ENCODE results near the gene NINJ2.

Gene NINJ2

DNA sequence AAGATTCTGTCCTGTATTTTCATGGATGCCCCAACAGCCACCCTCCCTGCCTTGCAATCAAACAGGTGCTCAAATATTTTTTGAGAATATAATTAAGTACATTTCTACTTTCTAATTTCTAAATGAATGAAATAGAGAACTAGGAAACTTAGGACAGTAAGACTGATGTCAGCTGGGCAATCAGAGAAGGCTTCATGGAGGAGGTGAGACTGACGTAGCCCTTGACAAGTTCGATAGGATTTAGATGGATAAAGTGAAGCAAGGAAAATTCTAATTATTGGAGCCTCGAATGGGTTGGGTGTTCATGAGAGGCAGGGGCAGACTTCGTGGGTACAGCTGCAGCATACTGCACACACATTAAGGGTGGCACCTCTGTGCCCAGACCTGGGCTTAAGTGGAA is 36.0 kb downstream of the NINJ2 start:
- TF ChIP-seq, protein P1, sequence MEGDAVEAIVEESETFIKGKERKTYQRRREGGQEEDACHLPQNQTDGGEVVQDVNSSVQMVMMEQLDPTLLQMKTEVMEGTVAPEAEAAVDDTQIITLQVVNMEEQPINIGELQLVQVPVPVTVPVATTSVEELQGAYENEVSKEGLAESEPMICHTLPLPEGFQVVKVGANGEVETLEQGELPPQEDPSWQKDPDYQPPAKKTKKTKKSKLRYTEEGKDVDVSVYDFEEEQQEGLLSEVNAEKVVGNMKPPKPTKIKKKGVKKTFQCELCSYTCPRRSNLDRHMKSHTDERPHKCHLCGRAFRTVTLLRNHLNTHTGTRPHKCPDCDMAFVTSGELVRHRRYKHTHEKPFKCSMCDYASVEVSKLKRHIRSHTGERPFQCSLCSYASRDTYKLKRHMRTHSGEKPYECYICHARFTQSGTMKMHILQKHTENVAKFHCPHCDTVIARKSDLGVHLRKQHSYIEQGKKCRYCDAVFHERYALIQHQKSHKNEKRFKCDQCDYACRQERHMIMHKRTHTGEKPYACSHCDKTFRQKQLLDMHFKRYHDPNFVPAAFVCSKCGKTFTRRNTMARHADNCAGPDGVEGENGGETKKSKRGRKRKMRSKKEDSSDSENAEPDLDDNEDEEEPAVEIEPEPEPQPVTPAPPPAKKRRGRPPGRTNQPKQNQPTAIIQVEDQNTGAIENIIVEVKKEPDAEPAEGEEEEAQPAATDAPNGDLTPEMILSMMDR (IDR thresholded peaks at IDR 0.05; ENCODE audit: low read depth, low read length), result no peak
- DNase-seq (ENCODE audit: extremely low read depth, low read depth), result no peak

DNA sequence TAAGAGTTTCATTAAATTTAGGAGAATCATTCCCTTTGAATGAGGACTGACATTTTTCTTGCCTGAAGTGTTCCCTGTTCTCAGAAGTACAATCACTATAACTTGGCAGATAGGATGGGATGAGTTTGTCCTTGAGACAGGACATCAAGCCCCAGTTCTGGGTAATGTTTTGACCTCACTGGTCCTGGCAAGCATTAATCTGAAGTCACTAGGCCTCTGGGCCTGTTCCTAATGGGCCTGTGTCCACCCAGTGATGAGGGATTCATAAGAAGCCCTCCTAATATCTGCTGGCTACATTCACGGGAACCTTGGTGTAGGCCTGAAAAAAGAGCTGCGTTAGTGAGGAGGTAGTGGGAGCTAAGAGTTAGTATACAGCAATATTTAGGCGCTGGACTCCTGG is 37.2 kb downstream of the NINJ2 start:
- DNase-seq (ENCODE audit: extremely low read depth, low read depth), result no peak
- TF ChIP-seq, protein P1 (IDR thresholded peaks at IDR 0.05; ENCODE audit: low read depth, low read length), result no peak

DNA sequence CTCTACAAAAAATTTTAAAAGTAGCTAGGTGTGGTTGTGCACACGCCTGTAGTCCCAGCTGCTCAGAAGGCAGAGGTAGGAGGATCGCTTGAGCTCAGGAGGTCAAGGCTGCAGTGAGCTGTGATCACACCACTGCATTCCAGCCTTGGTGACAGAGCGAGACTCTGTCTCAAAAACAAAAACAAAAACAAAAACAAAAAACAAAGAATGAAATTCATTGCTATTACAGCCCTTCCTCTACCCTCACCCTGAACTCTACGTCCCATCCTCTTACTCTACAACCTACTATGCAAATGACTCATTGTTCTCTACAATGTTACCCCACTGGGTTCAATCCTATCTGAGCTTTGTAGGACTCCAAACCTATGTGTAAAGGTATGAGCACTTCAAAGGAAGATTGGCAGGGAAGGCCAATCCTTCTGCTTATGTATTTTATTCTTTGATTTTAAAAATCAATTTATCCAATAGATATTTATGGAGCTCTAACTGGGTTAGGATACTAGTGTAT is 39.3 kb downstream of the NINJ2 start:
- TF ChIP-seq, protein P1 (IDR thresholded peaks at IDR 0.05; ENCODE audit: low read depth, low read length), result no peak
- DNase-seq (ENCODE audit: extremely low read depth, low read depth), result no peak

DNA sequence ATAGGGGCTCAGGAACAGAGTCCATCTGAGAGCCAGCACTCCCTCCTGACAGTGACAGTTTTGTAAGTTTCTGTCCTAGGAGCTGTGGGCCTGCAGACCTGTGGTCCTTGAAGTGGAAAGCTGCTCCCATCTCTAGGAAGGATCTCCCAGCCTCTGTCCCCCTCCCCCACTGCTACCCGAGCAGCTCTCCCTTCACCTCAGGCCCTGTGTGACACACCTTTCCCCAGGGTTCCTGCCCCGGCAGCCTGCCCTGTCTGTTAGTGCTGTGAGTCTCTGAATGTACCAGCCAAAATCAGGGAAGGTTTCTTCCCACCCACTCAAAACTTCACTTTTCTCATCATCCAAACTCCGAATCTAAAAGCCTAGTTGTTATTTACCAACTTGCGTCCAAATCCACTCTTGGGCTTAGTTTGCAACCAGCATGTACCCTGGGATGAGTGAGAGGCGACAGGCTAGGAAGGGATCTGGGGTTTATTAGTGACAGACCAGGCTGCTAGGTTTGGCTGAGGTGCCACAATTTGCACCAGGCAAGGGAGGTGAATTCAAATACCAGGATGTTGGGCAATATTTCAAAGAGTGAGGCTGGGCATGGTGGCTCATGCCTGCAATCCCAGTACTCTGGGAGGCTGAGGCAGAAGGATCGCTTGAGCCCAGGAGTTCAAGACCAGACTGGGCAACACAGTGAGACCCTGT is 39.9 kb downstream of the NINJ2 start:
- TF ChIP-seq, protein P1 (IDR thresholded peaks at IDR 0.05; ENCODE audit: low read depth, low read length), result no peak

DNA sequence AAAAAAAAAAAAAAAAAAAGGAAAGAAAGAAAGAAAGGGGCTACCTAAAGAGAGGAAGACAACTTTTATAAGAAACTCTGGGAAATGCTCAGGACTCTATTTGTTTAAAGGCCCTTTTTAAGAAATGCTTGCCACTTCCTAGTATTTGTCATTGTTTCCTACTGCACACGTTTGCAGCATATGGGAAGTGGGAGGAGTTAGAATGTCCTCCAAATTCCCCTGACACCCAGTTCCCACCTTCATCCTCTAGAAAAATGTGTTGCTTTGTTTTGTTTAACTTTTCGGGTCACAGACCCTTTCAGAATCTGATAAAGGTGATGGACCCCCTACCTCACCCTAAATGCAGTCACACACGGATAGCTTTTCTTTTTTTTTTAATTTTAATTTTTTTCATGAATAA is 40.8 kb downstream of the NINJ2 start:
- DNase-seq (ENCODE audit: extremely low read depth, low read depth), result no peak
- TF ChIP-seq, protein P1 (IDR thresholded peaks at IDR 0.05; ENCODE audit: low read depth, low read length), result no peak

More for the DNA sequence above, 39.9 kb downstream of the NINJ2 start:
- no peak for DNase-seq (ENCODE audit: extremely low read depth, low read depth)

DNA sequence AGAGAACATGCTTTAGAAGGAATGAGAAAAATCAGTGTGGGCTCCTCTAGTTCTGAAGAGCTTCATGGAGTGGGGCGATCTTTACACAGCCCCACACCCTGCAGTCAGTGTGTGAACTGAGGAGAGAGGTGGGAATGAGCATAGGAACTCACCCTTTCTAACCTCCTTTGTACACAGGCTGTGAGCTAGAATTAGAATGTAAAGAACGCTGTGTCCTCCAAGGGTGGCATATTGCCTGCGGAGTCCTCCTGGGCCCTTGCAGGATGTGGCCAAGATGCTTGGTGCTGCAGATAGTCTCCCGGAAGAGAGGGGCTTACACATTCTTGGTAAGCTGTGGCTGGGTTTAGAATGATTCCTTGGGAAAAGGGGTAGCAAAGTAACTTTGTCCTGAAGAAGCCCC is 43.9 kb downstream of the NINJ2 start:
- DNase-seq (ENCODE audit: extremely low read depth, low read depth), result no peak
- TF ChIP-seq, protein P1 (IDR thresholded peaks at IDR 0.05; ENCODE audit: low read depth, low read length), result no peak

DNA sequence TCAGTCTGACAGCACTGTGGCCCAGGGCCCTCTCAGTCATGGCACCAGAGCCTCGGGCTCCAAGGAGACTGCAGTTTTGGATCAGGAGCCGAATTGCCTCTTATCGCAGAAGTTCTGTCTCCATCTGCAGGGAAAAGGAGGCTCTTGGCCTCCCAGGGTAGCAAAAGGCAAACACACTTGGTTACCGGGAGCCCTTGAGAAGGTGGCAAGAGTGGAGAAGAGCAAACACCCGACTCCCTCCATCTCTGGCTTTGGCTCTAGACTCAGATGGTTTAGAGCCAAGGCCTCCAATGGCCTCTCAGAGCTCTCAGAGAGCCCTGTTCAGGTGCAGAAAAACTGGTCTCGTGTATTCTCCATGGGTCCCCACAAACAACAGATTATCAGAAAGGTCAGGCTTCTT is 44.6 kb downstream of the NINJ2 start:
- no peak for DNase-seq (ENCODE audit: extremely low read depth, low read depth)
- TF ChIP-seq, protein P1 (IDR thresholded peaks at IDR 0.05; ENCODE audit: low read depth, low read length), result no peak

Data from AG09319 (cell line).